ENCODE results near the gene LRRC2.

Gene LRRC2

GRCh38 chr3:46586738-46587246, 20.7 kb upstream of the LRRC2 start:
- no peak for TF ChIP-seq CTCF (IDR thresholded peaks at IDR 0.05)
- Histone ChIP-seq H3K4me3 (ENCODE audit: low read depth in 1 of 2, low read length in 1 of 2) (no peak overlapping the region), H3K27ac (no peak overlapping the region), H3K27me3 (no peaks in the 10 kb centered on the region), H3K4me1 (ENCODE audit: control insufficient read depth in 1 of 2, insufficient read depth in 1 of 2, low read depth in 1 of 2, low read length in 1 of 2) (no peaks in the 10 kb centered on the region), H3K9me3 (no peaks in the 10 kb centered on the region), H3K36me3 (no peaks in the 10 kb centered on the region)

- H3K27me3 ChIP-seq, result no peaks in the 10 kb centered on the region
Observed at GRCh38 chr3:46585799-46586693, 19.9 kb upstream of the LRRC2 start.

GRCh38 chr3:46584598-46585467, 18.7 kb upstream of the LRRC2 start:
- H3K9me3 ChIP-seq, result no peaks in the 10 kb centered on the region
- no peaks in the 10 kb centered on the region for H3K36me3 ChIP-seq
- no peaks in the 10 kb centered on the region for H3K4me1 ChIP-seq (ENCODE audit: control insufficient read depth in 1 of 2, insufficient read depth in 1 of 2, low read depth in 1 of 2, low read length in 1 of 2)
- no peak overlapping the region for H3K4me3 ChIP-seq (ENCODE audit: low read depth in 1 of 2, low read length in 1 of 2)
- no peak for TF ChIP-seq CTCF (IDR thresholded peaks at IDR 0.05)
- no peak overlapping the region for H3K27ac ChIP-seq
- no peaks in the 10 kb centered on the region for H3K27me3 ChIP-seq

More at GRCh38 chr3:46585799-46586693, 19.9 kb upstream of the LRRC2 start:
- H3K27ac ChIP-seq, result no peak overlapping the region
- H3K4me1 ChIP-seq (ENCODE audit: control insufficient read depth in 1 of 2, insufficient read depth in 1 of 2, low read depth in 1 of 2, low read length in 1 of 2), result no peaks in the 10 kb centered on the region
- no peaks in the 10 kb centered on the region for H3K36me3 ChIP-seq
- no peak for TF ChIP-seq CTCF (IDR thresholded peaks at IDR 0.05)
- H3K9me3 ChIP-seq, result no peaks in the 10 kb centered on the region
- no peak overlapping the region for H3K4me3 ChIP-seq (ENCODE audit: low read depth in 1 of 2, low read length in 1 of 2)

GRCh38 chr3:46580675-46581074, 14.6 kb upstream of the LRRC2 start:
- H3K4me1 ChIP-seq (ENCODE audit: control insufficient read depth in 1 of 2, insufficient read depth in 1 of 2, low read depth in 1 of 2, low read length in 1 of 2), result no peaks in the 10 kb centered on the region
- H3K27me3 ChIP-seq, result peaks cover 28% of the 10 kb centered on the region
- H3K36me3 ChIP-seq, result no peaks in the 10 kb centered on the region
- H3K9me3 ChIP-seq, result no peaks in the 10 kb centered on the region
- no peak overlapping the region for H3K27ac ChIP-seq
- TF ChIP-seq CTCF (IDR thresholded peaks at IDR 0.05), result no peak
- H3K4me3 ChIP-seq (ENCODE audit: low read depth in 1 of 2, low read length in 1 of 2), result no peak overlapping the region

GRCh38 chr3:46579756-46580286, 13.7 kb upstream of the LRRC2 start:
- TF ChIP-seq CTCF (IDR thresholded peaks at IDR 0.05), result no peak
- no peaks in the 10 kb centered on the region for H3K4me1 ChIP-seq (ENCODE audit: control insufficient read depth in 1 of 2, insufficient read depth in 1 of 2, low read depth in 1 of 2, low read length in 1 of 2)
- peaks cover 37% of the 10 kb centered on the region for H3K27me3 ChIP-seq
- no peak overlapping the region for H3K27ac ChIP-seq
- no peaks in the 10 kb centered on the region for H3K9me3 ChIP-seq
- H3K36me3 ChIP-seq, result no peaks in the 10 kb centered on the region
- H3K4me3 ChIP-seq (ENCODE audit: low read depth in 1 of 2, low read length in 1 of 2), result no peak overlapping the region
